Liver (tissue), 9 donors: ENCODE results near the gene POC1A. TPM values are rescaled to one million over a fixed set of nuclear protein-coding genes. Genes with fewer than 3 reads are reported as not detected.

Experiments
- DNase-seq: peaks from one replicate; pipeline ENCODE4 v3.0.0-alpha.2; 2017; ENCODE audit warnings: low spot score
- H3K27ac ChIP-seq, 2 donors: one replicate each; pipeline ENCODE4 v1.7.0; 2013; ENCODE audit warnings: inconsistent platforms in 2 of 2, low read length in 2 of 2, control low read depth in 1 of 2, low read depth in 1 of 2, mild to moderate bottlenecking in 1 of 2
- H3K27me3 ChIP-seq, 4 donors: one replicate each; pipeline versions ENCODE4 v1.6.1 to v1.7.0; 2013; ENCODE audit warnings: low read length in 3 of 4, inconsistent platforms in 1 of 4, mild to moderate bottlenecking in 1 of 4, moderate library complexity in 1 of 4; ENCODE audit not compliant: control insufficient read depth in 4 of 4, insufficient read depth in 4 of 4
- H3K36me3 ChIP-seq, 4 donors: one replicate each; pipeline versions ENCODE4 v1.6.1 to v1.7.0; 2013; ENCODE audit warnings: low read length in 3 of 4, mild to moderate bottlenecking in 3 of 4, low read depth in 1 of 4, moderate library complexity in 1 of 4; ENCODE audit not compliant: control insufficient read depth in 4 of 4, insufficient read depth in 3 of 4
- H3K4me1 ChIP-seq, 4 donors: one replicate each; pipeline versions ENCODE4 v1.6.1 to v1.7.0; 2013; ENCODE audit warnings: low read length in 3 of 4, mild to moderate bottlenecking in 3 of 4, moderate library complexity in 1 of 4; ENCODE audit not compliant: control insufficient read depth in 4 of 4, insufficient read depth in 4 of 4
- H3K4me3 ChIP-seq, 3 donors: one replicate each; pipeline versions ENCODE4 v1.6.1 to v1.7.0; 2013; ENCODE audit warnings: low read length in 3 of 3, control low read depth in 1 of 3, low read depth in 1 of 3, mild to moderate bottlenecking in 1 of 3
- H3K9ac ChIP-seq, 2 donors: one replicate each; pipeline ENCODE4 v1.7.0; 2013; ENCODE audit warnings: low read length in 2 of 2, mild to moderate bottlenecking in 2 of 2, moderate library complexity in 2 of 2, control low read depth in 1 of 2, low read depth in 1 of 2
- H3K9me3 ChIP-seq, 4 donors: one replicate each; pipeline versions ENCODE4 v1.6.1 to v1.7.0; 2013; ENCODE audit warnings: low read length in 3 of 4; ENCODE audit not compliant: control insufficient read depth in 4 of 4
- ATF3 ChIP-seq: IDR thresholded peaks from 2 replicates; pipeline ENCODE4 v1.6.1; 2016; ENCODE audit warnings: antibody characterized with exemption
- EGR1 ChIP-seq, 2 donors: IDR thresholded peaks; 2 replicates each; pipeline ENCODE4 v1.6.1; 2016 to 2018; ENCODE audit warnings: antibody characterized with exemption in 2 of 2, low read depth in 2 of 2
- FOXA1 ChIP-seq: IDR thresholded peaks from 2 replicates; pipeline ENCODE4 v1.6.1; 2016; ENCODE audit warnings: antibody characterized with exemption
- FOXA2 ChIP-seq: IDR thresholded peaks from 2 replicates; pipeline ENCODE4 v1.6.1; 2016; ENCODE audit warnings: antibody characterized with exemption
- GABPA ChIP-seq, 2 donors: IDR thresholded peaks in 1 of 2; conservative IDR thresholded peaks in 1 of 2; 2 replicates each; pipeline ENCODE4 v1.6.1; 2016; ENCODE audit warnings: antibody characterized with exemption in 2 of 2, mild to moderate bottlenecking in 1 of 2, moderate library complexity in 1 of 2
- HNF4A ChIP-seq, 2 donors: conservative IDR thresholded peaks; 2 replicates each; pipeline ENCODE4 v1.6.1; 2016; ENCODE audit warnings: antibody characterized with exemption in 2 of 2, mild to moderate bottlenecking in 2 of 2
- HNF4G ChIP-seq: IDR thresholded peaks from 2 replicates; pipeline ENCODE4 v1.6.1; 2016; ENCODE audit warnings: antibody characterized with exemption
- JUND ChIP-seq, 2 donors: IDR thresholded peaks; 2 replicates each; pipeline ENCODE4 v1.6.1; 2016; ENCODE audit warnings: antibody characterized with exemption in 2 of 2
- MAX ChIP-seq: IDR thresholded peaks from 2 replicates; pipeline ENCODE4 v1.6.1; 2016; ENCODE audit warnings: antibody characterized with exemption
- NR2F2 ChIP-seq: IDR thresholded peaks from 2 replicates; pipeline ENCODE4 v1.6.1; 2016; ENCODE audit warnings: antibody characterized with exemption
- RAD21 ChIP-seq, 2 donors: IDR thresholded peaks; 2 replicates each; pipeline ENCODE4 v1.6.1; 2016; ENCODE audit warnings: antibody characterized with exemption in 2 of 2, mild to moderate bottlenecking in 2 of 2
- REST ChIP-seq: IDR thresholded peaks from 2 replicates; pipeline ENCODE4 v1.6.1; 2016; ENCODE audit warnings: antibody characterized with exemption, mild to moderate bottlenecking
- RXRA ChIP-seq, 2 donors: IDR thresholded peaks; 2 replicates each; pipeline ENCODE4 v1.6.1; 2017 to 2018; ENCODE audit warnings: antibody characterized with exemption in 2 of 2, mild to moderate bottlenecking in 1 of 2
- SP1 ChIP-seq: IDR thresholded peaks from 2 replicates; pipeline ENCODE4 v1.6.1; 2018; ENCODE audit warnings: antibody characterized with exemption, mild to moderate bottlenecking
- TAF1 ChIP-seq: conservative IDR thresholded peaks from 2 replicates; pipeline ENCODE4 v1.6.1; 2016; ENCODE audit warnings: antibody characterized with exemption, mild to moderate bottlenecking
- YY1 ChIP-seq: IDR thresholded peaks from 2 replicates; pipeline ENCODE4 v1.6.1; 2016; ENCODE audit warnings: antibody characterized with exemption, mild to moderate bottlenecking
- ZBTB33 ChIP-seq: IDR thresholded peaks from 2 replicates; pipeline ENCODE4 v1.6.1; 2016; ENCODE audit warnings: antibody characterized with exemption
- WGBS: extraction: QIAGEN DNeasy Blood & Tissue Kit; methylation state at CpG from one replicate; pipeline ENCODE4 v1.1.7; 2013; 5-methylcytosine and 5-hydroxymethylcytosine counted together
- polyA plus RNA-seq, 2 donors: library from polyadenylated mRNA; stranded (reverse) in 1 of 2; unstranded in 1 of 2; fragments of 200-250 nt in 1 of 2; fragments of >200 nt in 1 of 2; fragmentation: Nextera tagmentation in 1 of 2; extraction: Ambion mirVana in 1 of 2; gene quantifications; one replicate each; pipeline versions ENCODE4 v1.2.1 to v1.2.3, GENCODE V29; 2013 to 2015
- total RNA-seq, 2 donors: library from RNA; depleted of rRNA; stranded (reverse); fragments of >200 nt; gene quantifications; one replicate each; pipeline ENCODE4 v1.2.3, GENCODE V29; 2014
- donor health status: healthy.
- donor health status: healthy.
- donor health status: healthy.
- donor health status: healthy.
- donor health status: healthy.

Gene POC1A
- total and polyA plus RNA-seq, 4 donors: 1.4 to 12.7 (median 4.8) TPM

- no peak overlapping the region for H3K4me3 ChIP-seq
- WGBS: 86% methylated on average over 4 of the region's 4 CpGs
- H3K9me3 ChIP-seq: no peaks in the 10 kb centered on the region
- no peak for TF ChIP-seq HNF4A (conservative IDR thresholded peaks at IDR 0.05)
- no peak for TF ChIP-seq RXRA (IDR thresholded peaks at IDR 0.05)
- TF ChIP-seq RAD21 (IDR thresholded peaks at IDR 0.05): no peak
- TF ChIP-seq FOXA2: no peak
- no peak for TF ChIP-seq GABPA (IDR thresholded peaks at IDR 0.05 in 1 of 2, conservative IDR thresholded peaks at IDR 0.05 in 1 of 2)
- no peak for TF ChIP-seq HNF4G
- no peak for TF ChIP-seq SP1
- no peak for TF ChIP-seq EGR1 (IDR thresholded peaks at IDR 0.05; ENCODE audit: low read depth in 2 of 2)
- TF ChIP-seq JUND (IDR thresholded peaks at IDR 0.05): no peak
- TF ChIP-seq FOXA1: no peak
- TF ChIP-seq REST: no peak
- TF ChIP-seq MAX: no peak
- TF ChIP-seq ZBTB33: no peak
- TF ChIP-seq TAF1: no peak
- H3K4me1 ChIP-seq: peaks cover 19 to 46% (median 32%) of the 10 kb centered on the region in 4 donors
- no peaks in the 10 kb centered on the region for H3K27me3 ChIP-seq
- DNase-seq: peak; percentile 28
- H3K36me3 ChIP-seq: no peaks in the 10 kb centered on the region
- peak overlapping the region in 1 of 2 donors; percentile 59 for H3K9ac ChIP-seq
- H3K27ac ChIP-seq: peak overlapping the region; percentile 87 to 90
Observed at GRCh38 chr3:52182691-52183090, 28.5 kb upstream of the POC1A start.

- DNase-seq: peak; percentile 51
- Histone ChIP-seq H3K9me3 (no peaks in the 10 kb centered on the region), H3K4me3 (no peak overlapping the region), H3K4me1 (peaks cover 19 to 48% (median 33%) of the 10 kb centered on the region in 4 donors), H3K9ac (peak overlapping the region in 1 of 2 donors; percentile 59), H3K36me3 (no peaks in the 10 kb centered on the region), H3K27me3 (no peaks in the 10 kb centered on the region), H3K27ac (peak overlapping the region; percentile 87 to 90)
- WGBS: 29% methylated on average over 5 of the region's 5 CpGs
- TF ChIP-seq EGR1 (IDR thresholded peaks at IDR 0.05; ENCODE audit: low read depth in 2 of 2) (peak in 1 of 2 donors; percentile 82), MAX (peak; percentile 80), ZBTB33 (peak; percentile 73), FOXA1 (peak; percentile 5), HNF4G (peak; percentile 49), ATF3 (peak; percentile 60), NR2F2 (peak; percentile 74), JUND (IDR thresholded peaks at IDR 0.05) (peak in 1 of 2 donors; percentile 87), RAD21 (IDR thresholded peaks at IDR 0.05) (peak; percentile 15 to 63), REST (peak; percentile 72), SP1 (peak; percentile 100), HNF4A (conservative IDR thresholded peaks at IDR 0.05) (peak; percentile 81 to 85), YY1 (peak; percentile 70), GABPA (IDR thresholded peaks at IDR 0.05 in 1 of 2, conservative IDR thresholded peaks at IDR 0.05 in 1 of 2) (no peak), RXRA (IDR thresholded peaks at IDR 0.05) (peak; percentile 100), FOXA2 (peak; percentile 71), TAF1 (no peak)
Observed at GRCh38 chr3:52182196-52182595, 28.0 kb upstream of the POC1A start.
